ENCODE results near the gene NTMT2.

NTMT2 gene

DNA sequence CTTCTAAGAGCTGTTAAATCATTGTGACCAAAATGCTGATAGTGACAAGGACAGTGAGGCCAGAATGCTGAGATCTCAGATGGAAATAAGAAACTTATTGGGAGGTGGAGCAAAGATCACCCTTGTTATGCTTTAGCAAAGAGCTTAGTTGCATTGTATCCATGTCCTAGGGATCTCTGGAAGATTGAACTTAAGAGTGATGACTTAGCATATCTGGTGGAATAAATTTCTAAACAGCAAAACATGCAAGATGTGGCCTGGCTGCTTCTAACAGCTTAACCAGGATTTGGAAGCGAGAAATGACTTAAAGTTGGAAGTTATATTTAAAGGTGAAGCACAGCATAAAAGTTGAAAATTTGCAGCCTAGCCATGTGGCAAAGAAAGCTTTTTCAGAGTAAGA, 7.7 kb downstream of the NTMT2 start:
- Histone ChIP-seq H3K27me3 (ENCODE audit: insufficient read depth, low read length, poor library complexity, severe bottlenecking) (no peaks in the 10 kb centered on the region), H3K4me3 (ENCODE audit: low read length, poor library complexity, severe bottlenecking) (no peak overlapping the region), H2AFZ (ENCODE audit: low read length) (no peak overlapping the region), H3K9me2 (replicated peaks; ENCODE audit: low read depth, low read length) (no peaks in the 10 kb centered on the region), H3K4me1 (ENCODE audit: insufficient read depth, low read length, poor library complexity, severe bottlenecking) (peaks cover 24% of the 10 kb centered on the region), H3K79me2 (ENCODE audit: insufficient read depth, low read length) (no peaks in the 10 kb centered on the region), H3K9me3 (ENCODE audit: insufficient read depth, low read depth, low read length) (peaks cover 15% of the 10 kb centered on the region; the same call in 1 of the 2 replicates), H3F3A (ENCODE audit: low read depth) (no peaks in the 10 kb centered on the region), H3K36me3 (ENCODE audit: insufficient read depth, low read length) (no peaks in the 10 kb centered on the region), H4K20me1 (ENCODE audit: insufficient read depth, low read length, poor library complexity, severe bottlenecking) (no peaks in the 10 kb centered on the region), H3K9ac (ENCODE audit: low read depth, low read length, poor library complexity, severe bottlenecking) (no peak overlapping the region), H3K4me2 (ENCODE audit: low read depth, low read length, poor library complexity, severe bottlenecking) (no peak overlapping the region)
- TF ChIP-seq, protein P1, sequence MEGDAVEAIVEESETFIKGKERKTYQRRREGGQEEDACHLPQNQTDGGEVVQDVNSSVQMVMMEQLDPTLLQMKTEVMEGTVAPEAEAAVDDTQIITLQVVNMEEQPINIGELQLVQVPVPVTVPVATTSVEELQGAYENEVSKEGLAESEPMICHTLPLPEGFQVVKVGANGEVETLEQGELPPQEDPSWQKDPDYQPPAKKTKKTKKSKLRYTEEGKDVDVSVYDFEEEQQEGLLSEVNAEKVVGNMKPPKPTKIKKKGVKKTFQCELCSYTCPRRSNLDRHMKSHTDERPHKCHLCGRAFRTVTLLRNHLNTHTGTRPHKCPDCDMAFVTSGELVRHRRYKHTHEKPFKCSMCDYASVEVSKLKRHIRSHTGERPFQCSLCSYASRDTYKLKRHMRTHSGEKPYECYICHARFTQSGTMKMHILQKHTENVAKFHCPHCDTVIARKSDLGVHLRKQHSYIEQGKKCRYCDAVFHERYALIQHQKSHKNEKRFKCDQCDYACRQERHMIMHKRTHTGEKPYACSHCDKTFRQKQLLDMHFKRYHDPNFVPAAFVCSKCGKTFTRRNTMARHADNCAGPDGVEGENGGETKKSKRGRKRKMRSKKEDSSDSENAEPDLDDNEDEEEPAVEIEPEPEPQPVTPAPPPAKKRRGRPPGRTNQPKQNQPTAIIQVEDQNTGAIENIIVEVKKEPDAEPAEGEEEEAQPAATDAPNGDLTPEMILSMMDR (conservative IDR thresholded peaks at IDR 0.05; ENCODE audit: low read length) = no peak
- TF ChIP-seq EZH2phosphoT487 (IDR thresholded peaks at IDR 0.05; ENCODE audit: borderline replicate concordance) = no peak

DNA sequence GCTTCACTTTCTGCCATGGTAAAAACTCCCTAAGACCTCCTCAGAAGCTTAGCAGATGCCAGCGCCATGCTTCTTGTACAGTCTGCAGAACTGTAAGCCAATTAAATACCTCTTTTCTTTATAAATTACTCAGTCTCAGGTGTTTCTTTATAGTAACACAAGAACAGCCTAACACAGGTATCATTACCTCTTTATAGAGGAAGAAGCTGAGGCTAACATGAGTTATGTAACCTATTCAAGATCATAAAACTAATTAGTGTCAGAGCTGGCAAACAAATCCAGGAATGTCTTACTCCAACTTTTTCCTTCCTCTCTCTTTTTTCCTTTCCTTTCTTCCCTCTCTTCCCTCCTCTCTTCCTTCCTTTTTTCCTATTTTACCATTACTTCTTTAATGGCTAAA, 9.3 kb downstream of the NTMT2 start:
- no peaks in the 10 kb centered on the region for H3K36me3 ChIP-seq (ENCODE audit: insufficient read depth, low read length)
- no peaks in the 10 kb centered on the region for H3F3A ChIP-seq (ENCODE audit: low read depth)
- no peak overlapping the region for H3K4me3 ChIP-seq (ENCODE audit: low read length, poor library complexity, severe bottlenecking)
- H3K9ac ChIP-seq (ENCODE audit: low read depth, low read length, poor library complexity, severe bottlenecking) = no peak overlapping the region
- no peaks in the 10 kb centered on the region for H3K79me2 ChIP-seq (ENCODE audit: insufficient read depth, low read length)
- no peaks in the 10 kb centered on the region for H3K27me3 ChIP-seq (ENCODE audit: insufficient read depth, low read length, poor library complexity, severe bottlenecking)
- H3K4me2 ChIP-seq (ENCODE audit: low read depth, low read length, poor library complexity, severe bottlenecking) = no peak overlapping the region
- H2AFZ ChIP-seq (ENCODE audit: low read length) = no peak overlapping the region
- H4K20me1 ChIP-seq (ENCODE audit: insufficient read depth, low read length, poor library complexity, severe bottlenecking) = no peaks in the 10 kb centered on the region
- TF ChIP-seq EZH2phosphoT487 (IDR thresholded peaks at IDR 0.05; ENCODE audit: borderline replicate concordance) = no peak
- no peaks in the 10 kb centered on the region for H3K9me2 ChIP-seq (replicated peaks; ENCODE audit: low read depth, low read length)
- H3K4me1 ChIP-seq (ENCODE audit: insufficient read depth, low read length, poor library complexity, severe bottlenecking) = peaks cover 7% of the 10 kb centered on the region
- peaks cover 15% of the 10 kb centered on the region; the same call in 1 of the 2 replicates for H3K9me3 ChIP-seq (ENCODE audit: insufficient read depth, low read depth, low read length)

DNA sequence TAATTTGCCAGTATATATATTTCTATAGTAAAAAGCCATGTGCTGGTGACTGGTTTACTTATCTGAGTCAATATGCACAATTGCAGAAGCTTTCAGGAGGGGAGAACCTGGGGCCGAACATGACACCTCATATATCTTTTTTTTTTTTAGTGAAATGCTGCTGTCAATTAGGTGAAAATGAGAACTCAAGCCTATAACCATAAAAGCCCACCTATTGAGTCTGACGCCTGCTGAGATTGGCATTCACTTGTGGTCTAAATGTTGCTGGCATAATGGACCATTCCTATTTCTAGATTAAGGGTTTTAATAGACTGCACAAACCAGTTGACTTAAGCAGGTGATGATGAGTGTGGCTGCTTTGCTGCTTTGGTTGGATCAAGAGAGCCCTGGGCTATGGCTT, 10.8 kb downstream of the NTMT2 start:
- TF ChIP-seq, protein P1 (conservative IDR thresholded peaks at IDR 0.05; ENCODE audit: low read length) = no peak
- no peak for TF ChIP-seq EZH2phosphoT487 (IDR thresholded peaks at IDR 0.05; ENCODE audit: borderline replicate concordance)

DNA sequence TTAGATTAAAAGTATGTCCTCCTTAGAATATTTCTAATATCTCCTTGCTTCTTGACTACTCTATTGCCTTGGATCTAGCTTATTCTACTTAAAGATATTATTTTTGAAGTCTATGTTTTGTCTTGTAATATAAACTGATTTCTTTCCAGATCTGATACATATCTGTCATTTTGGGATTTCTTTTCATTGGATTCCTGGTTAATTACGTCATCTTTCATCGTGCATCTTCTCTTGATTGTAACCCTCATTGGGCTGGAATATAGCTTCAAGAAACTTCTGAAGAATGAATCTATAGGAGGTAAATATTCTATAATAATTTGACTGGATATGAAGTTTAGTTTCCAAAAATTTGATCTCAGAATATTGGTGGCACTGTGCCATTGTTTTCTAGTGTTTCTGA, 12.1 kb downstream of the NTMT2 start:
- TF ChIP-seq, protein P1 (conservative IDR thresholded peaks at IDR 0.05; ENCODE audit: low read length) = no peak
- no peak for TF ChIP-seq EZH2phosphoT487 (IDR thresholded peaks at IDR 0.05; ENCODE audit: borderline replicate concordance)
- Histone ChIP-seq H3K4me1 (ENCODE audit: insufficient read depth, low read length, poor library complexity, severe bottlenecking) (no peaks in the 10 kb centered on the region), H3K27me3 (ENCODE audit: insufficient read depth, low read length, poor library complexity, severe bottlenecking) (no peaks in the 10 kb centered on the region), H3K9me3 (ENCODE audit: insufficient read depth, low read depth, low read length) (peaks cover 15% of the 10 kb centered on the region; the same call in 1 of the 2 replicates), H3K36me3 (ENCODE audit: insufficient read depth, low read length) (no peaks in the 10 kb centered on the region), H2AFZ (ENCODE audit: low read length) (no peak overlapping the region), H3K4me2 (ENCODE audit: low read depth, low read length, poor library complexity, severe bottlenecking) (no peak overlapping the region), H4K20me1 (ENCODE audit: insufficient read depth, low read length, poor library complexity, severe bottlenecking) (no peaks in the 10 kb centered on the region), H3K4me3 (ENCODE audit: low read length, poor library complexity, severe bottlenecking) (no peak overlapping the region), H3F3A (ENCODE audit: low read depth) (no peaks in the 10 kb centered on the region), H3K9ac (ENCODE audit: low read depth, low read length, poor library complexity, severe bottlenecking) (no peak overlapping the region), H3K79me2 (ENCODE audit: insufficient read depth, low read length) (no peaks in the 10 kb centered on the region), H3K9me2 (replicated peaks; ENCODE audit: low read depth, low read length) (no peaks in the 10 kb centered on the region)

More for the DNA sequence above, 10.8 kb downstream of the NTMT2 start:
- Histone ChIP-seq H3K4me1 (ENCODE audit: insufficient read depth, low read length, poor library complexity, severe bottlenecking) (no peaks in the 10 kb centered on the region), H3F3A (ENCODE audit: low read depth) (no peaks in the 10 kb centered on the region), H2AFZ (ENCODE audit: low read length) (no peak overlapping the region), H3K9ac (ENCODE audit: low read depth, low read length, poor library complexity, severe bottlenecking) (no peak overlapping the region), H3K4me3 (ENCODE audit: low read length, poor library complexity, severe bottlenecking) (no peak overlapping the region), H3K9me2 (replicated peaks; ENCODE audit: low read depth, low read length) (no peaks in the 10 kb centered on the region), H3K79me2 (ENCODE audit: insufficient read depth, low read length) (no peaks in the 10 kb centered on the region), H4K20me1 (ENCODE audit: insufficient read depth, low read length, poor library complexity, severe bottlenecking) (no peaks in the 10 kb centered on the region), H3K27me3 (ENCODE audit: insufficient read depth, low read length, poor library complexity, severe bottlenecking) (no peaks in the 10 kb centered on the region), H3K36me3 (ENCODE audit: insufficient read depth, low read length) (no peaks in the 10 kb centered on the region), H3K4me2 (ENCODE audit: low read depth, low read length, poor library complexity, severe bottlenecking) (no peak overlapping the region), H3K9me3 (ENCODE audit: insufficient read depth, low read depth, low read length) (peaks cover 15% of the 10 kb centered on the region; the same call in 1 of the 2 replicates)

Measured in Loucy (cell line).